ENCODE data around the gene BUB1B. TPM values are rescaled to one million over a fixed set of nuclear protein-coding genes. Genes with fewer than 3 reads are reported as not detected.

The BUB1B gene
- total and polyA plus RNA-seq, 9 of the 15 experiments (the other 6 are each of a cell fraction or from before 2014, with no cell fraction given) = 28.7 to 113 (median 82.2) TPM

GRCh38 chr15:40155270-40155910 is 5.5 kb upstream of the BUB1B start:
- no peak for ATAC-seq
- POLR2A ChIA-PET = interaction anchor here (0.9 kb wide), 1 partner anchor 40 kb away, joined by 3 read pairs; no protein-coding TSS in a partner anchor

More at GRCh38 chr15:40155270-40155910, 5.5 kb upstream of the BUB1B start:
- Histone ChIP-seq H3K27ac (ENCODE audit: extremely low read depth, low read depth, low read length) (no peak overlapping the region), H3K4me2 (ENCODE audit: insufficient read depth, low read length) (no peak overlapping the region), H2AFZ (ENCODE audit: low read depth, low read length) (no peak overlapping the region), H3K36me3 (ENCODE audit: control insufficient read depth, insufficient read depth, low read length) (no peaks in the 10 kb centered on the region), H3K9me1 (ENCODE audit: control insufficient read depth, insufficient read depth, low read length) (no peaks in the 10 kb centered on the region), H3K27me3 (ENCODE audit: control insufficient read depth in 2 of 2, insufficient read depth in 2 of 2, low read length in 2 of 2) (no peaks in the 10 kb centered on the region), H3K9ac (ENCODE audit: insufficient read depth in 1 of 2, low read depth in 2 of 2, low read length in 2 of 2) (no peak overlapping the region), H3K79me2 (ENCODE audit: control insufficient read depth, insufficient read depth, low read length) (no peaks in the 10 kb centered on the region), H4K20me1 (replicated peaks; ENCODE audit: control insufficient read depth, insufficient read depth, low read length) (no peaks in the 10 kb centered on the region), H3K4me1 (replicated peaks in 1 of 2; ENCODE audit: control insufficient read depth in 2 of 2, insufficient read depth in 2 of 2, low read length in 2 of 2) (peaks cover 0 to 9% of the 10 kb centered on the region in 2 experiments; a peak in 3 of 5 replicates), H3K4me3 (no peak overlapping the region), H3K9me3 (replicated peaks; ENCODE audit: control insufficient read depth, insufficient read depth, low read depth, low read length) (no peaks in the 10 kb centered on the region)
- WGBS (ENCODE audit: insufficient coverage, low coverage, missing lambda C conversion rate) = 18% methylated on average over 3 of the region's 5 CpGs
- DNase-seq (ENCODE audit: extremely low read depth in 1 of 4, low spot score in 3 of 4) (no peak), FAIRE-seq (no peak)
- TF ChIP-seq CBFA2T2 (conservative IDR thresholded peaks at IDR 0.05) = no peak
- TF ChIP-seq ATF4 (CRISPR knock-in tag; IDR thresholded peaks at IDR 0.05) = no peak
- no peak for TF ChIP-seq MAFG (tag; conservative IDR thresholded peaks at IDR 0.05)
- no peak for TF ChIP-seq HNRNPH1 (optimal IDR thresholded peaks at IDR 0.05; ENCODE audit: low read depth, low read length)
- no peak for TF ChIP-seq ZMIZ1 (IDR thresholded peaks at IDR 0.05; ENCODE audit: low read depth in 2 of 2, low read length in 2 of 2)
- no peak for TF ChIP-seq ZBTB1 (CRISPR knock-in tag; IDR thresholded peaks at IDR 0.05; ENCODE audit: borderline replicate concordance, low read depth)
- no peak for TF ChIP-seq JUN (IDR thresholded peaks at IDR 0.05; ENCODE audit: borderline replicate concordance, low read depth, low read length)
- no peak for TF ChIP-seq JUN (CRISPR knock-in tag; IDR thresholded peaks at IDR 0.05; ENCODE audit: borderline replicate concordance)
- TF ChIP-seq RBM39 (optimal IDR thresholded peaks at IDR 0.05; ENCODE audit: low read depth, low read length) = no peak
- BruUV-seq (replicated peaks) = no TSS peak
- CTCF ChIA-PET (ENCODE audit: low intra/inter-chr PET ratio) = no interaction called here
- intact Hi-C loops (cut with micrococcal nuclease) = no loop called here
- in situ Hi-C loops (cut with MboI) = no loop called here

All from K562 (cell line).